ENCODE measurements around the gene UBE2I. TPM values are rescaled to one million over a fixed set of nuclear protein-coding genes. Genes with fewer than 3 reads are reported as not detected.
"Not testable (repeated sequence)": the region's sequence is repeated elsewhere in the genome, so short reads cannot be mapped to it uniquely, and the experiment has no call there.

Gene UBE2I
- total RNA-seq, 1 donor from 2014 or later: 44.5 TPM

DNA sequence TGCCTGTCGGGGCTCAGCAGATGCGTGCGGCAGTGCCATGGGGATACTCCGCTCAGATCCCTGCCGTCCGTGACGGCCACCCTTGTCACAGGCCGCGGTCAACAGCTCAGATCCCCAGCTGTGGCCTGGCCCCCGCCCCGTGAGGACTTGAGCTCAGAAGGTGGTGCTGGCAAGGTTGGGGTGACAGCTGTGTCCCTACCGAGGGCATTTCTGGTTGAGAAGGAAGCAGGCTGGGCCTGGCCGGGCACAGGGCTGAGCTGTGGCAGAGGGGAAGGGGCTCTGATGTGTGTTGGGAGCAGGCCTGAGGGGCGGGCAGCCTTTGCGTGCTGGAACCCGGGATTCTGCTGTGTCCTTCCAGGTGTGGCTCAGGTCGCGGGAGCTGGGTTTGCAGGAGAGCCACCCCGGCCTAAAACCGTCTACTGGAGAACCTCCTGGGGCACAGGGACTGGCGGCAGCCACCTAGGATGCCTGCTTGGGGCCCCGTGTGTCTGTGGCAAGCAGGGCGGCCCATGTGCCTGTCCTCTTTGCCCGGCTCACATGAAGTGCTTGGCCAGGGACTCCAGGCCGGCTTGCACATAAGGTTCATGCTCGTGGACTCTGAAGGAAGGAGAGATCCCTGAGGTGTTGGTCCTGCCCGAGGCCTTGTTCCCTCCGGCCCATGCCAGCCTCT lies 5.1 kb downstream of the UBE2I start:
- DNase-seq: no peak

- no peak for DNase-seq
Observed at GRCh38 chr16:1315081-1316032, 5.9 kb downstream of the UBE2I start.

DNA sequence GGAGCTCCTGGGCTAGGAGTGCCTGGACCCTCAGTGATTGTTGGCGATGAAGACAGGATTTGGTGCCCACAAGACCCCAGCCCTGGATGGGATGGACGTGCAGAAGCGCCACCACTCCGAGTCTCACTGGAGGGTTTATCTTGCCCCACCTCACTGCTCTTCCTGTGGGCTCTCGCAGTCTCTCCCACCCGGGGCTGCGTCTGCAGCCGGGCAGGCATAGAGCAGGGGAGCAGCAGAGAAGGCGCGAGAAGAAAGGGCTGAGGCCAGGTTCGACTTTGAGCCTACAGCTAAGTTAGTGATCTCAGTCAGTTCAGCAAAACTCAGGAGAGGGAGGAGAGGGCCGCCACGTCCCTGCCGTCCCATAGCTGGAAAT lies 6.6 kb downstream of the UBE2I start:
- DNase-seq: no peak

DNA sequence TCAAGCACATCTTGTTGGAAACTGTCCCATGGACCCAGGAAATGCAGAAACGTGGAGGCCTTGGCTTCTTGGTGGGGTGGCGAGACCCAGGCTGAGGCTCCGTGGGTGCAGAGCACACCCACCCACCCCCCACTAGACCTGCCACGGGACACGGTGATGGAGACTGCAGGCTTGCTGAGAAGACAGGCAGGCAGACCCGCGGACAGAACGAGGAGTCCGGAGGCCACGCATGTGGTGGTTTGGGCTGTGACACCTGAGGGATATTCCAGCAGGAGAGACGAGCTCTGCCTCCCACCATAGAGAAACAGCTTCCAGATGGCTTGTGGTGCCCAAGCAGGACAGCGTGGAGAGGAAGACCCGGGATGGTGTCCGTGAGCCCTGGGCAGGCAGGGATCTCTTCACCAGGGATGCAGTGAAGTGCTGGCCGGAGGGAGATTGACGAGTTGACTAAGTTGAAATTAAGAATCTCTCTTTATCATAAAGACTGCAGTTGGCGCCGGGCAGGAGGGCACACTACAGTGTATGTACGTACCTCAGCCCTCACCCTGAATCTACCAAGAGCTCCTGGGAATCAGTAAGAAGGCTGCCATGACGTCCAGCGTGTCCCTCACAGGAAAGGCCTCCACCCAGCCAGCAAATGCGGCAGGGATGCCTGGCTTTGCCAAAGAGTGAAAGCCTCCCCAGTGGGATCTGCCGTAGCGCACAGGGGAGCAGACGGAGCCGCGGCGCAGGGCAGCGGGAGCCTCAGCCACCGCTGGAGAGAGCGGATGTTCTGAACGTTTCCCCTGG lies 8.2 kb downstream of the UBE2I start:
- no peak for DNase-seq

GRCh38 chr16:1318268-1318545 lies 8.8 kb downstream of the UBE2I start:
- DNase-seq: no peak

- no peak for DNase-seq
Observed at GRCh38 chr16:1319041-1319440, 9.6 kb downstream of the UBE2I start.

DNA sequence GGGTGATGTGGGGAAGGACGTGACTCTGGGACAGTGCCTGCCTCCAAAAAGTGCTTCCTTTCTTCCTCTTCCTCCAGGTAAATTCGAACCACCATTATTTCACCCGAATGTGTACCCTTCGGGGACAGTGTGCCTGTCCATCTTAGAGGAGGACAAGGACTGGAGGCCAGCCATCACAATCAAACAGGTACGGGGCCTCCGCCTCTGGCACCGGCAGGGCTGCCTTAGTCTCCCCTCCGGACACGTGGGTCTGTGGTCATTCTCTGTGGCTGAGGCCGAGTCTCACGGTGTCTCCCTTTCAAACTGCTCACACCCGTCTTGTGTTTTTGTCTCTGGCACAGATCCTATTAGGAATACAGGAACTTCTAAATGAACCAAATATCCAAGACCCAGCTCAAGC lies 10.7 kb downstream of the UBE2I start:
- no peak for DNase-seq

- no peak for DNase-seq
Observed at GRCh38 chr16:1320658-1321240, 11.3 kb downstream of the UBE2I start.

DNA sequence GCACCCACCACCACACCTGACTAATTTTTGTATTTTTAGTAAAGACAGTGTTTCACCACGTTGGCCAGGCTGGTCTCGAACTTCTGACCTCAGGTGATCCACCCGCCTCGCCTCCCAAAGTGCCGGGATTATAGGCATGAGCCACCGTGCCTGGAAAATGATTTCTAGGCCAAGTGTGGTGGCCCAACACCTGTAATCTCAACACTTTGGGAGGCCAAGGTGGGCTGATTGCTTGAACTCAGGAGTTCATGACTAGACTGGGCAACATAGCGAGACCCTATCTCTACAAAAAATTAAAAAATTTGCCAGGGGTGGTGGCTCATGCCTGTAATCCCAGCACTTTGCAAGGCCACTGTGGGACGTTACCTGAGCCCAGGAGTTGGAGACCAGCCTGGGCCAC lies 13.0 kb downstream of the UBE2I start:
- DNase-seq: no peak

DNA sequence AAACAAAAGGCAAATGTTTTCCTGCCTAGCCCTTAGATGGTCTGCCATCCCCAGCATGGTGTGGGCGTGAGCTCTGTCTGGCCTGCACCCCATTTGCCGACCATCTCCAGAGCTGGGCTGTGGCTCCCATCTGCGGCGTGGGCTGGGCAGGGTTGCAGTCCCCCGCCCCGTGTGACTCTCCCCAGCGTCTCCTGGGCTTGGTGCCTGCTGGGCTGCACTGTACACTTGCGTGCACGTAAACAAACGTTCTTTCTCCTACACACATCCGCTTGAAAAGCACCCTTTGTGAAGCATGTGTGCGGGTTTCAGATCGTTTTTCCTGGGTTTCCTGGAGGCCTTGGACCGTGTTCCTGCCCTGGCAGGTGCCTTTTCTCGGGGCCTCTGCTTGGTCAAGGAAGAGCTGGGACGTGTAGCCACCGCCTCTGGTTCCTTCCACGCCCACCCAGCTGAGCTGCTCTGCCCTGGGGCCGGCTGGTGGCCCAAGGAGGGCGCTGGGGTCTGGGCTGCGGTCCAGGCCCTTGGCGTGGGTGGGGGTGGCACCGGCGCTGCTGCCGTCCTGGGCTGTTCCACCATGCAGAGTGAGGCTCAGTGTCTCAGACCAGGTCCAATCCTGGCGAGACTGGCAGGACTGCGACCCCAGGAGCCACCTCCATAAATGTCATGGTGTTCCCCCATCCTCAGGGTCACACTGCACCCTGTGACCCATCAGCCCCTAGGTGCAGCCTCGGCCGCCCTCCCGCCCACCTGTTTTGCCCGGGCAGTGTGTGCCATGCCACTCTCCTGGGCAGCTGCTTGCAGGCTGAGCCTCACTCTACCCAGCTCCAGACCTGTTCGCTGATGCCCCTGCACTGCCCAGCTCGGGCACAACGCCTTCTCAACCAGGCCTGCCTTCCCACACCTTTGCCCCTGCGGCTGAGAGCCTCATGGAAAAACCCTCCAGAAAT lies 14.1 kb downstream of the UBE2I start:
- DNase-seq: no peak

GRCh38 chr16:1324286-1324826 lies 14.9 kb downstream of the UBE2I start:
- DNase-seq: no peak

DNA sequence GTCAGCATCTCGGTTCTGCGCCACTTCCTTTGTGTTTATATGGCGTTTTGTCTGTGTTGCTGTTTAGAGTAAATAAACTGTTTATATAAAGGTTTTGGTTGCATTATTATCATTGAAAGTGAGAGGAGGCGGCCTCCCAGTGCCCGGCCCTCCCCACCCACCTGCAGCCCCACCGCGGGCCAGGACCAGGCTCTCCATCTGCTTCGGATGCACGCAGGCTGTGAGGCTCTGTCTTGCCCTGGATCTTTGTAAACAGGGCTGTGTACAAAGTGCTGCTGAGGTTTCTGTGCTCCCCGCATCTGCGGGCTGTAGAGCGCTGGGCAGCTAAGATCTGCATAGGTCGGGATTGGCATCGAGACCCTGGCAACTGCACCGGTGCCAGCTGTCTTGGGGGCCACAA lies 15.8 kb downstream of the UBE2I start:
- no peak for DNase-seq

DNA sequence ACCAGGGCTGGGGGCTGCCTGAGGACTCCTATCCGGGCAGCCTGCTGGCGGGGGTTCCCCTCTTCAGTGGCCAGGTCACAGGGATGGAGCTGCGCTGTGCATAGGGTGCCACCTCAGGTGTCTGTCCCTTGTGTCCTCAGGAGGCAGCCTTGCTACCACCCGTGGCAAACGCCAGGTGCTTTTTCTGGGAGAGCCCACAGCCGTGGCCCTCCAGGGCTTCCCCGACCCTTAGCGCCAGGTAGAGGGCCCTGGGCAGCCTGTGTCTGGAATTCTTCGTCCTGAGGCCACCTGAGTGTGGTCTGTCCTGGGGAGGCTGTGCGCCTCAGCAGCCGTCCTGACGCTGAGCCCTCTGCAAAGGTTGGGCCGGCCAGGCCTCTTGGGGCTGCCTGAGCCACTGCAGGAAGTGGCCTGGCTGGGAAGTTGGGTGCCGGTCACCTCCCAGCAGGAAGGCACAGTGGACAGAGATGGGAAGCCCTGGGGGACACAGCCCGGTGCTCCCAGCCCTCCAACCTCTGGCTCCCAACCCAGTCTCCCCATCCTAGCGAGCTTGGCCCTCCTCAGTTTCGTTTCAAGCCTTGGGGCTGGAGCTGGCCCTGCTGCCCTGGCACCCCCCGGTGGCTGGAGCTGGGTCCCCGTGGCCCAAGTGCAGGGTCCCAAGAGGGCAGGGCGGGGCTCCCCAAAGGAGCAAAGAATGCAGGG lies 16.4 kb downstream of the UBE2I start:
- DNase-seq: no peak

- no peak for DNase-seq
Observed at GRCh38 chr16:1326391-1326790, 17.0 kb downstream of the UBE2I start.

DNA sequence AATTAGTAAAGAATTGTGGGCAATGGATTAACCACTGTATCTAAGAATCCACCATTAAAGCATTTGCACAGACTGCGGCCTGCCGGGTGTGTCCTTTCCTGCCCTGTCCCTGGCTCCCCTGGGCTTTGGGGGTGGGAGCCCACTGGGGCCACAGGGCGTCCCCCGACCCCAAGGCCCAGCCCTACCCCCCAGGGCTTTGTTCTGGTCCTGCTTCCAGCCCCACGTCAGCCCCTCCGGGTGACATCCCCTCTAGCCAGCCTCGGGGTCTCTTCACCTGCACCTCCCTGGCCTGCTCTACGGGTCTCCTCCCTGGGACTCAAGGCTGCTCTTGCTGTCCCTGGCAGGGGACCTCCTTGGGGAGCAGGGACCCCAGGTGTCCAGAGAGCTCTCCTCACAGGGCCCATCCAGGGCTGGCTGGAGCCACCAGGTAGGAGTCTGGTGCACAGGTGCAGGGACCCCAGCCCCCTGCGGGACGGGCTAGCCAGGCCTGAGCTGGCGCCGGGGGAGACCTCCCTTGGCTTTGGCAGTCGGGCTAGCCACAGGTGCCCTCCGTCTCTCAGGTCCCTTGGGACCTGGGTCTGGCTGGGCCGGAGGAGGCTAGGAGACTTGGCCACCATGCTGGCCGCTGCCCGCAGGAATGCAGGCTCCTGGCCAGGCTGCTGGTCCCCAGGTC lies 17.6 kb downstream of the UBE2I start:
- DNase-seq: no peak

- no peak for DNase-seq
Observed at GRCh38 chr16:1327619-1327947, 18.1 kb downstream of the UBE2I start.

DNA sequence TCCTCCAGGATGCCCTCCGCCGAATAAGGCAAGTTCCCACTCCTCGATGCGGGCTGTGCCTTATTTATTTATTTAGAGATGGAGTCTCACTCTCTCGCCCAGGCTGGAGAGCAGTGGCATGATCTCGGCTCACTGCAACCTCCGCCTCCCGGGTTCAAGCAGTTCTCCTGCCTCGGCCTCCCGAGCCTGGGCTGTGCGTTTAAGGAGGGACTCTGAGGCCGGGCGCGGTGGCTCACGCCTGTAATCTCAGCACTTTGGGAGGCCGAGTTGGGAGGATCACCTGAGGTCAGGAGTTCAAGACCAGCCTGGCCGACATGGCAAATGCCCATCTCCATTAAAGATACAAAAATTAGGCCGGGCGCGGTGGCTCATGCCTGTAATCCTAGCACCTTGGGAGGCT lies 18.7 kb downstream of the UBE2I start:
- DNase-seq: not testable (repeated sequence)

- DNase-seq: not testable (repeated sequence)
Observed at GRCh38 chr16:1328961-1329360, 19.5 kb downstream of the UBE2I start.

DNA sequence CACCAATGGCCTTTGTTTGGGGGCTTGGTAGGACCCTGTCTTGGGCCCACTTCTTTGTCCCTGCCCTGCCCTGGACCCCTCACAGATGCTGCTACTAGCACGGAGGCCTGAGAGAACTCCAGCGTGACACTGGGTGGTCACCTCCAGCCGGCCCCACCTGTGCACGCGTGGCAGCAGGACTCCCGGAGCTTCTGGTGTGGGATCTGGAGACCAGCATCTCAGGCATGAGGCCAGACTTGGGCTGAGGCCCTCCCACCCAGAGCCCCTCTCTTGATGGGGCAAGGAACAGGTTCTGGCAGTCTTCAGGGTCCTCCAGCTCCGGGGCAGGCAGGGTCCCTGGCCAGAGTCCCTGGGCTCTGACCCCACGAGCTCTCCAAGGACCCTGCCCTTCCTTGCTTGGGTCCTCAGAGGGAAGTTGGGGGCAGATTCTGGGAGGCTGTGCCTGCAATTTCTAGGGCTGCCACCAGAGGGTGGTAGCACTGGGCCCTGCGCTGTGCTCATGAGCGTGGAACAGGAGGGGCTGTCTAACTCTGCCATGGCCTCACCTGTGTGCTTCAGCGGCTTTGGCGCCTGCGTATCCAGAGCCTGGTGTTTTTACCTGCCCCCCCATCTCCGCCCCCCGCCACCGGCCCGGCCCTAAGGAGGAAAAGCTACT lies 21.0 kb downstream of the UBE2I start:
- no peak for DNase-seq
